K562 treated with DMSO at 1 percent for 4 hours (cell line): Measurements from ENCODE around the gene EYA3. TPM values are rescaled to one million over a fixed set of nuclear protein-coding genes. Genes with fewer than 3 reads are reported as not detected.

Experiments
- total RNA-seq: library from RNA; unstranded; fragments of 300-600 nt; gene quantifications from 2 replicates; pipeline ENCODE4 v1.2.3, GENCODE V29; 2022; ENCODE audit not compliant: insufficient read depth

Gene EYA3
- 10.8 and 14.2 TPM in 2 replicates for total RNA-seq

DNA sequence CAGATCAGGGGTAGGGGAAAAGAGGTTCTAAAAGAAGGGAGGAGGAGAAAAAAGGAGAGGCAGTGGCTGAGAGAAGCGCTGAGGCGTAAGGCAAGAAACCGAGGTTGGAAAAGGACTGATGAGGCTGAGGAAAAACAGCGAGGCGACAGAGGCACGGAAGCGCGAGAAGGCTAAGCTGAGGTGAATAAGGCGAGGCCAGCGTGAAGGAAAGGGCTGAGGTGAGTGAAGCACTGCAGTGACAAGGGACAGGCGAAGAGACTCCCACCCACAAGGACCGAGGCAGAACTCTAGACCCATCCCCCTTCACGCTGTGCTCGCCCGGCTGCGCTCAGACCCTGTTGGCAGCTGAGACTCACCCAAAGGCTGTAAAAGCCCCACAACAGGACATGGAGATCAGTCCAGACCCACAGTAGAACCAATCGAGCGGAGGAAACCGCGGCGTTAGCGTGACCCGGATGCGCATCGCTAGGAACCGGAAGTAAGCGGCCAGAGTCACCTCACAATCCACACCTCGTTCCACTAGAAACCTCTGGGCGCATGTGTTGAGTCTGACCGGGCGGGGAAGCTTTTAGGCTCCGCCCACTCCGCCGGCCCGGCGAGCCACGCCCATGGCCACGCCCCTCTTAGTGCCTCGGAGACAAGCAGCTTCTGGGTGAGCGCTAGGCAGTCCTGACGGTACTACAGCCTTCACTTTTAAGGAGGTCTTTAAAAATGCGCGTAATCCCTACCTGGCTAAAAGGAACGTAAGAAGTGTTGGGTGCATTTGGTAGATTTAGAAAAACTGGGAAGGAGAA lies at the start of gene EYA3:
Gene EYA3 (minus strand): TSS at position 443 of the 794 bp plus-strand sequence. CDS start 30,584 bp downstream, outside the sequence.

DNA sequence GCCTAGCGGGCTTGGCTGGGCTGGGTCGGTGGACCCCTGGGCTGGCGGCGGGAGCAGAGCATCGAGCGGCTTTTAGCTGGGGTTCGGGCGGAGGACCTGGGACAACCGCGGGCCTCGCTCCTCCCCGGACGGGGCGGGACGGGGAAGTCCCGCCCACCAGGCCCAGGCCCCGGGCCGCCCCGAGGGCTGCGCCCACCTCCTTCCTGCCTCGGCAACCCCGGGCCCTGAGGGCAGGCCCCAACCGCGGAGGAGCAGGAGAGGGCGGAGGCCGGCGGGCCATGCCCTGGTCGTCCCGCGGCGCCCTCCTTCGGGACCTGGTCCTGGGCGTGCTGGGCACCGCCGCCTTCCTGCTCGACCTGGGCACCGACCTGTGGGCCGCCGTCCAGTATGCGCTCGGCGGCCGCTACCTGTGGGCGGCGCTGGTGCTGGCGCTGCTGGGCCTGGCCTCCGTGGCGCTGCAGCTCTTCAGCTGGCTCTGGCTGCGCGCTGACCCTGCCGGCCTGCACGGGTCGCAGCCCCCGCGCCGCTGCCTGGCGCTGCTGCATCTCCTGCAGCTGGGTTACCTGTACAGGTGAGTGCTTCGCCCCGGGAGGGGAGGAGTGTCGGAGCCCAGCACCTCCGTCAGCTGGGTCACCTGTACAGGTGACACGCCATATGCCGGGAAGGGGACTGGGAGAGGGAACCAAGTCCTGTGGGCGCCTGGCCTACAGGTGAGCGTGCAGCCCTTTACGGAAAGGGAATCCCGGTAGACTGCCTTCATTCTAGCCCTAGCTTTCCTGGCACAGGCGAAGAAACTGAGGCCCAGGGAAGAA lies 128.4 kb downstream of the EYA3 start, which contains the start of gene XKR8:
Gene XKR8 (plus strand): TSS at position 182 of the 812 bp plus-strand sequence. CDS start 97 bp downstream, at position 279.

GRCh38 chr1:27934818-27935549 lies 153.4 kb downstream of the EYA3 start, which contains the start of gene SMPDL3B:
Gene SMPDL3B (plus strand): TSS chr1:27935000. CDS start chr1:27935184, 184 bp downstream.

Other genes starting within 250 kb of the EYA3 start
- gene THEMIS2, start 216.1 kb downstream of the EYA3 start, total RNA-seq = 12.5 and 18.1 TPM in 2 replicates
- gene RPA2, start 174.0 kb downstream of the EYA3 start, total RNA-seq = 85.9 and 99.1 TPM in 2 replicates
- 1.2 and 1.6 TPM in 2 replicates for gene SMPDL3B, start 153.6 kb downstream of the EYA3 start, total RNA-seq
- gene XKR8, start 128.6 kb downstream of the EYA3 start, total RNA-seq = 2.3 and 5.3 TPM in 2 replicates
- gene PTAFR, start 88.1 kb upstream of the EYA3 start, total RNA-seq = 2.5 and 2.8 TPM in 2 replicates
- 207 and 220 TPM in 2 replicates for gene DNAJC8, start 144.4 kb upstream of the EYA3 start, total RNA-seq
- gene ATP5IF1, start 147.5 kb upstream of the EYA3 start, total RNA-seq = 803 and 858 TPM in 2 replicates
- gene SESN2, start 170.9 kb upstream of the EYA3 start, total RNA-seq = 142 and 145 TPM in 2 replicates
- 24.4 and 26.7 TPM in 2 replicates for gene MED18, start 240.4 kb upstream of the EYA3 start, total RNA-seq